HepG2 (cell line): ENCODE measurements around the gene DNAL4. TPM values are rescaled to one million over a fixed set of nuclear protein-coding genes. Genes with fewer than 3 reads are reported as not detected.

ENCODE experiments used
- DBP ChIP-seq: sonication (generic); formaldehyde crosslinking; IDR thresholded peaks from 2 replicates; pipeline ENCODE4 v1.4.0; 2020; ENCODE audit warnings: missing genetic modification reagents; ENCODE audit errors: not compliant biosample characterization
- FOSL1 ChIP-seq: sonication (generic); formaldehyde crosslinking; IDR thresholded peaks from 2 replicates; pipeline ENCODE4 v1.9.0; 2021; ENCODE audit warnings: missing genetic modification reagents, borderline replicate concordance
- MEIS2 ChIP-seq: sonication (generic); formaldehyde crosslinking; IDR thresholded peaks from 2 replicates; pipeline ENCODE4 v1.9.0; 2021; ENCODE audit warnings: mild to moderate bottlenecking, missing genetic modification reagents
- PHF20 ChIP-seq: sonication (generic); formaldehyde crosslinking; IDR thresholded peaks from 2 replicates; pipeline ENCODE4 v1.5.0; 2020; ENCODE audit warnings: mild to moderate bottlenecking, missing genetic modification reagents
- SP4 ChIP-seq: sonication (generic); formaldehyde crosslinking; IDR thresholded peaks from 2 replicates; pipeline ENCODE4 v1.8.1; 2023; ENCODE audit warnings: mild to moderate bottlenecking, missing genetic modification reagents
- TEAD3 ChIP-seq: optimal IDR thresholded peaks from 2 replicates; pipeline ENCODE3; 2016; ENCODE audit warnings: borderline replicate concordance
- ZFP90 ChIP-seq: sonication (generic); formaldehyde crosslinking; IDR thresholded peaks from 2 replicates; pipeline ENCODE4 v1.8.0; 2022; ENCODE audit warnings: missing genetic modification reagents, mild to moderate bottlenecking, inconsistent platforms, borderline replicate concordance
- ZNF17 ChIP-seq: sonication (generic); formaldehyde crosslinking; IDR thresholded peaks from 2 replicates; pipeline ENCODE4 v1.5.0; 2020; ENCODE audit warnings: mild to moderate bottlenecking, missing genetic modification reagents
- ZNF235 ChIP-seq: sonication (generic); formaldehyde crosslinking; IDR thresholded peaks from 2 replicates; pipeline ENCODE4 v1.8.1; 2023; ENCODE audit warnings: mild to moderate bottlenecking, missing genetic modification reagents, borderline replicate concordance
- ZNF276 ChIP-seq: sonication (generic); formaldehyde crosslinking; IDR thresholded peaks from 2 replicates; pipeline ENCODE4 v1.4.0; 2020; ENCODE audit warnings: mild to moderate bottlenecking, low read depth, missing genetic modification reagents
- ZNF296 ChIP-seq: sonication (generic); formaldehyde crosslinking; conservative IDR thresholded peaks from 2 replicates; pipeline ENCODE4 v1.5.0; 2020; ENCODE audit warnings: mild to moderate bottlenecking, missing genetic modification reagents
- ZNF781 ChIP-seq: sonication (generic); formaldehyde crosslinking; IDR thresholded peaks from 2 replicates; pipeline ENCODE4 v1.5.1; 2020; ENCODE audit warnings: borderline replicate concordance, mild to moderate bottlenecking, missing genetic modification reagents; ENCODE audit errors: not compliant biosample characterization
- ZNF841 ChIP-seq: sonication (generic); formaldehyde crosslinking; IDR thresholded peaks from 2 replicates; pipeline ENCODE4 v1.8.1; 2023; ENCODE audit warnings: missing genetic modification reagents, borderline replicate concordance
- polyA plus RNA-seq, 8 experiments: library from polyadenylated mRNA; depleted of rRNA in 3 of 8; stranded (reverse) in 7 of 8; unstranded in 1 of 8; fragments of >200 nt; fragmentation: Illumina TruSeq in 4 of 8; extraction: Trizol in 4 of 8; gene quantifications; 2 replicates each; pipeline versions ENCODE4 v1.2.1 to v1.2.3, GENCODE V29; 2011 to 2016; ENCODE audit warnings: low read depth in 4 of 8, missing spikeins in 1 of 8, mixed read lengths in 1 of 8; ENCODE audit not compliant: insufficient read depth in 1 of 8
- total RNA-seq, 5 experiments: library from RNA; depleted of rRNA; stranded (reverse); fragments of >200 nt; fragmentation: Illumina TruSeq; extraction: Trizol; gene quantifications; 2 replicates each; pipeline ENCODE4 v1.2.3, GENCODE V29; 2016; ENCODE audit warnings: low read depth in 1 of 5
- TF ChIP-seq, protein P1 (sequence below): sonication (generic); formaldehyde crosslinking; IDR thresholded peaks from 2 replicates; pipeline ENCODE4 v1.4.0; 2020; ENCODE audit warnings: missing genetic modification reagents
- TF ChIP-seq, protein P2 (sequence below), 2 experiments: sonication (generic) in 1 of 2; formaldehyde crosslinking in 1 of 2; IDR thresholded peaks; 2 replicates each; pipeline versions ENCODE4 v1.5.1 to v1.6.1; 2011 to 2020; ENCODE audit warnings: borderline replicate concordance in 1 of 2, low read depth in 1 of 2, low read length in 1 of 2, mild to moderate bottlenecking in 1 of 2, missing genetic modification reagents in 1 of 2, moderate library complexity in 1 of 2
- TF ChIP-seq, protein P3 (sequence below): sonication (generic); formaldehyde crosslinking; IDR thresholded peaks from 2 replicates; pipeline ENCODE4 v1.8.1; 2023; ENCODE audit warnings: missing genetic modification reagents, inconsistent platforms, borderline replicate concordance

The DNAL4 gene
- total and polyA plus RNA-seq, 2 of the 13 experiments (the other 11 are each of a cell fraction or from before 2014, with no cell fraction given), result 8.0 to 10.7 TPM

GRCh38 chr22:38755911-38756532, 37.9 kb downstream of the DNAL4 start, which contains the start of gene SUN2 (continued):
- TF ChIP-seq, protein P1, sequence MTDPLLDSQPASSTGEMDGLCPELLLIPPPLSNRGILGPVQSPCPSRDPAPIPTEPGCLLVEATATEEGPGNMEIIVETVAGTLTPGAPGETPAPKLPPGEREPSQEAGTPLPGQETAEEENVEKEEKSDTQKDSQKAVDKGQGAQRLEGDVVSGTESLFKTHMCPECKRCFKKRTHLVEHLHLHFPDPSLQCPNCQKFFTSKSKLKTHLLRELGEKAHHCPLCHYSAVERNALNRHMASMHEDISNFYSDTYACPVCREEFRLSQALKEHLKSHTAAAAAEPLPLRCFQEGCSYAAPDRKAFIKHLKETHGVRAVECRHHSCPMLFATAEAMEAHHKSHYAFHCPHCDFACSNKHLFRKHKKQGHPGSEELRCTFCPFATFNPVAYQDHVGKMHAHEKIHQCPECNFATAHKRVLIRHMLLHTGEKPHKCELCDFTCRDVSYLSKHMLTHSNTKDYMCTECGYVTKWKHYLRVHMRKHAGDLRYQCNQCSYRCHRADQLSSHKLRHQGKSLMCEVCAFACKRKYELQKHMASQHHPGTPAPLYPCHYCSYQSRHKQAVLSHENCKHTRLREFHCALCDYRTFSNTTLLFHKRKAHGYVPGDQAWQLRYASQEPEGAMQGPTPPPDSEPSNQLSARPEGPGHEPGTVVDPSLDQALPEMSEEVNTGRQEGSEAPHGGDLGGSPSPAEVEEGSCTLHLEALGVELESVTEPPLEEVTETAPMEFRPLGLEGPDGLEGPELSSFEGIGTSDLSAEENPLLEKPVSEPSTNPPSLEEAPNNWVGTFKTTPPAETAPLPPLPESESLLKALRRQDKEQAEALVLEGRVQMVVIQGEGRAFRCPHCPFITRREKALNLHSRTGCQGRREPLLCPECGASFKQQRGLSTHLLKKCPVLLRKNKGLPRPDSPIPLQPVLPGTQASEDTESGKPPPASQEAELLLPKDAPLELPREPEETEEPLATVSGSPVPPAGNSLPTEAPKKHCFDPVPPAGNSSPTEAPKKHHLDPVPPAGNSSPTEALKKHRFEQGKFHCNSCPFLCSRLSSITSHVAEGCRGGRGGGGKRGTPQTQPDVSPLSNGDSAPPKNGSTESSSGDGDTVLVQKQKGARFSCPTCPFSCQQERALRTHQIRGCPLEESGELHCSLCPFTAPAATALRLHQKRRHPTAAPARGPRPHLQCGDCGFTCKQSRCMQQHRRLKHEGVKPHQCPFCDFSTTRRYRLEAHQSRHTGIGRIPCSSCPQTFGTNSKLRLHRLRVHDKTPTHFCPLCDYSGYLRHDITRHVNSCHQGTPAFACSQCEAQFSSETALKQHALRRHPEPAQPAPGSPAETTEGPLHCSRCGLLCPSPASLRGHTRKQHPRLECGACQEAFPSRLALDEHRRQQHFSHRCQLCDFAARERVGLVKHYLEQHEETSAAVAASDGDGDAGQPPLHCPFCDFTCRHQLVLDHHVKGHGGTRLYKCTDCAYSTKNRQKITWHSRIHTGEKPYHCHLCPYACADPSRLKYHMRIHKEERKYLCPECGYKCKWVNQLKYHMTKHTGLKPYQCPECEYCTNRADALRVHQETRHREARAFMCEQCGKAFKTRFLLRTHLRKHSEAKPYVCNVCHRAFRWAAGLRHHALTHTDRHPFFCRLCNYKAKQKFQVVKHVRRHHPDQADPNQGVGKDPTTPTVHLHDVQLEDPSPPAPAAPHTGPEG (CRISPR knock-in tag), result 0 out of 2 replicates have a peak, but pooled peaks have one; percentile 79
- TF ChIP-seq FOSL1 (CRISPR knock-in tag), result no peak
- TF ChIP-seq, protein P2, sequence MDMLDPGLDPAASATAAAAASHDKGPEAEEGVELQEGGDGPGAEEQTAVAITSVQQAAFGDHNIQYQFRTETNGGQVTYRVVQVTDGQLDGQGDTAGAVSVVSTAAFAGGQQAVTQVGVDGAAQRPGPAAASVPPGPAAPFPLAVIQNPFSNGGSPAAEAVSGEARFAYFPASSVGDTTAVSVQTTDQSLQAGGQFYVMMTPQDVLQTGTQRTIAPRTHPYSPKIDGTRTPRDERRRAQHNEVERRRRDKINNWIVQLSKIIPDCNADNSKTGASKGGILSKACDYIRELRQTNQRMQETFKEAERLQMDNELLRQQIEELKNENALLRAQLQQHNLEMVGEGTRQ (IDR thresholded peaks at IDR 0.05; ENCODE audit: low read depth, low read length), result no peak
- TF ChIP-seq, protein P2 (CRISPR knock-in tag; IDR thresholded peaks at IDR 0.05; ENCODE audit: borderline replicate concordance), result no peak
- TF ChIP-seq ZNF841 (CRISPR knock-in tag), result no peak
- no peak for TF ChIP-seq ZNF17 (CRISPR knock-in tag)
- no peak for TF ChIP-seq MEIS2 (CRISPR knock-in tag)
- TF ChIP-seq ZNF781 (CRISPR knock-in tag), result no peak
- peak; percentile 97 for TF ChIP-seq SP4
- no peak for TF ChIP-seq ZFP90
- no peak for TF ChIP-seq ZNF276 (CRISPR knock-in tag)
- TF ChIP-seq, protein P3, sequence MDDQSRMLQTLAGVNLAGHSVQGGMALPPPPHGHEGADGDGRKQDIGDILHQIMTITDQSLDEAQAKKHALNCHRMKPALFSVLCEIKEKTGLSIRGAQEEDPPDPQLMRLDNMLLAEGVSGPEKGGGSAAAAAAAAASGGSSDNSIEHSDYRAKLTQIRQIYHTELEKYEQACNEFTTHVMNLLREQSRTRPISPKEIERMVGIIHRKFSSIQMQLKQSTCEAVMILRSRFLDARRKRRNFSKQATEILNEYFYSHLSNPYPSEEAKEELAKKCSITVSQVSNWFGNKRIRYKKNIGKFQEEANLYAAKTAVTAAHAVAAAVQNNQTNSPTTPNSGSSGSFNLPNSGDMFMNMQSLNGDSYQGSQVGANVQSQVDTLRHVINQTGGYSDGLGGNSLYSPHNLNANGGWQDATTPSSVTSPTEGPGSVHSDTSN (CRISPR knock-in tag), result no peak
- no peak for TF ChIP-seq ZNF296 (CRISPR knock-in tag)
- TF ChIP-seq TEAD3, result no peak
- TF ChIP-seq PHF20 (CRISPR knock-in tag), result no peak
- TF ChIP-seq DBP (CRISPR knock-in tag), result no peak
- TF ChIP-seq ZNF235 (CRISPR knock-in tag), result no peak
